Activated T-cell treated with anti-CD3 and anti-CD28 coated beads, Interleukin-2, amount 50 U/mL, for 72 hours (primary cell): ENCODE results near the gene ANP32E. TPM values are rescaled to one million over a fixed set of nuclear protein-coding genes. Genes with fewer than 3 reads are reported as not detected.

Experiments used
- ATAC-seq, 2 donors: fragments of 150-1000 bp; cut with Tn5 transposase; replicated peaks in 1 of 2; 2 replicates each; pipeline ENCODE4 v1.10.0; 2021; ENCODE audit warnings: moderate library complexity in 2 of 2, mild to moderate bottlenecking in 1 of 2
- DNase-seq, 2 donors: peaks; one replicate each; pipeline ENCODE4 v3.0.0; 2021 to 2022; ENCODE audit warnings: mixed read lengths in 1 of 2
- H3K27ac Mint-ChIP-seq: one replicate; pipeline ENCODE4 v1.8.0; 2022; ENCODE audit warnings: mild to moderate bottlenecking, moderate library complexity, mixed read lengths
- H3K27me3 Mint-ChIP-seq: one replicate; pipeline ENCODE4 v1.8.0; 2022; ENCODE audit warnings: low read depth, mixed read lengths
- H3K36me3 Mint-ChIP-seq, 2 donors: one replicate each; pipeline ENCODE4 v1.8.0; 2022; ENCODE audit warnings: mixed read lengths in 2 of 2, mild to moderate bottlenecking in 1 of 2; ENCODE audit not compliant: insufficient read depth in 2 of 2
- H3K4me1 Mint-ChIP-seq: one replicate; pipeline ENCODE4 v1.8.0; 2022; ENCODE audit warnings: low read depth, mixed read lengths
- H3K4me3 Mint-ChIP-seq, 2 donors: one replicate each; pipeline ENCODE4 v1.8.0; 2022; ENCODE audit warnings: mild to moderate bottlenecking in 2 of 2, mixed read lengths in 2 of 2, moderate library complexity in 2 of 2
- H3K9me3 Mint-ChIP-seq, 2 donors: one replicate each; pipeline ENCODE4 v1.8.0; 2022; ENCODE audit warnings: mixed read lengths in 2 of 2
- total RNA-seq, 2 donors: library from RNA; stranded (reverse); gene quantifications; one replicate each; pipeline ENCODE4 v1.2.3, GENCODE V29; 2022

Gene ANP32E
- 100 to 1,000 TPM; 151 to 157 TPM for total RNA-seq

DNA sequence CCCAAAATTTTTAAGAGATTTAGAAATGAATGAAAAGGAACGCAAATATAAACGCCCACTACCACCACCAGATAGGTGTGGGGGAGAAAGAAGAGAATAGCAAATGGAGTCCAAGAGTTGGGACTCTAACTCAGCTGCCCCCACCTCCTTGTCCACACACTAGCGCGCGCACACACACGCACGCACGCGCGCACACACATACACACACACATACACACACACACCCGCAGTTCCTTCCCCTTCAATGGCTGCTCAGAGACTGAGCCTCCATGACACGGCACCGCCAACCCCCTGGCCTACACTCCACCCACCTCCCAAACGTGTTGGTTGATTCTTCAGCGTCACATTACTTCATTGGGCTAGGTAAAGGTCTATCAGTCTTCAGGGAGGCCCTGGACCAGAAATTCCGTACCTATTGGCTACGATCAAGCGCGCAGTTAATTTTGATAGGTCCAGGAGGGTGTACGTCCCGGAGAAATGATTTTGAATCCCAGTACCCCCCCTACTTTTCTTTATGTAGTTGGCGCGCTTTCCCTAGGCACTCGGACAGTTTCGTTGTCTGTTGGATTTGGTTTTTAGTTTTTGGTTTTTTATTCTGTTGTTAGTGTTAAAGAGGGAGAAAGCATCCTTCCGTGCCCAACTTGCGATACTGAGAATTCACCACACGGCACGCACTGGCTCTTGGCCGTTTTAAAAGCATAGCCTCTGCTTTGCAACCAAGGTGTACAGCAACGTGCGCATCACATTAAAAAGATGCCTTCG is at the start of gene ANP32E:
Gene ANP32E (minus strand): TSS at position 261 of the 762 bp plus-strand sequence. CDS start 326 bp downstream, outside the sequence.
- Mint-ChIP-seq H3K4me3 (no peak within 1 kb of the TSS), H3K27me3 (no peaks in the 10 kb centered on the region), H3K27ac (peak within 1 kb of the TSS; percentile 94), H3K36me3 (peaks cover 2% of the 10 kb centered on the region in 2 donors), H3K9me3 (no peaks in the 10 kb centered on the region), H3K4me1 (peaks cover 19% of the 10 kb centered on the region)
- ATAC-seq: peak; percentile 90
- DNase-seq: peak; percentile 93 to 96

DNA sequence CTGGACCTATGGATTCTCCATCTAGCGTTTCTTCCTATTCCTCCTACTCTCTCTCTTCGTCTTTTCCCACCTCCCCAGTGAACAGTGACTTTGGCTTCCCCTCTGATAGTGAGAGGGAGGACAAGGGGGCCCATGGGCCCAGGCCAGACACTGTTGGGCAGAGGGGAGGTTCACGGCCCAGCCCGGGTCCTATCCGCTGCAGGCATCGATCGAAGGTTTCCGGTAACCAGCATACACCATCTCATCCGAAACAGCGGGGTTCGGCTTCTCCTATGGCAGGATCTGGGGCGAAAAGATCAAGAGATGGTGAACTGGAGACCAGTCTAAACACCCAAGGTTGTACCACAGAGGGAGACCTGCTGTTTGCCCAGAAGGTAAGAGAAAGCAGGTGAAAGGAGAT is 47.3 kb upstream of the ANP32E start:
- H3K36me3 Mint-ChIP-seq: peaks cover 0 to 2% of the 10 kb centered on the region in 2 donors
- no peak overlapping the region for H3K27ac Mint-ChIP-seq
- DNase-seq (no peak), ATAC-seq (no peak)
- H3K4me3 Mint-ChIP-seq: peak overlapping the region; percentile 9 to 91
- H3K4me1 Mint-ChIP-seq: peaks cover 30% of the 10 kb centered on the region
- H3K9me3 Mint-ChIP-seq: no peaks in the 10 kb centered on the region
- H3K27me3 Mint-ChIP-seq: peaks cover 5% of the 10 kb centered on the region

DNA sequence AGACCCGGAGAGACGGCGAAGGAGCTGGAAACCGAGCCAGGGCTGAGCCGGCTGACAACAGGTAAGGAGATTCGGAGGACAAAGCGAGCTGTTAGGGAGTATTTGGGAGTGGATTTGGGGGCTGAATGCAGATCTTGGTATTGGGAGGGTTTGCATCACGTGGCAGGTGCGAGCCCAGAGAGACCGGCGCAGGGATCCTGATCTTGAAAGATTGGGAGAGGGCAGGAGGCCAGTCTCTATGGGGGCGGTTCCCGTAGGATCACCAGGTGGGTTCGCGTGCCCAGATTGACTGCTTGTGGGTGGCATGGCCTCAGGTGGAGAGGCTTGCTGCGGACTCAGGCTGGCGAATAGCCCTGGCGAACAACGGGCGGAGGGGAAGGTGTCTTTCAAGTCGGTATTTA is 46.6 kb upstream of the ANP32E start:
- peaks cover 30% of the 10 kb centered on the region for H3K4me1 Mint-ChIP-seq
- H3K9me3 Mint-ChIP-seq: no peaks in the 10 kb centered on the region
- H3K36me3 Mint-ChIP-seq: peaks cover 0 to 2% of the 10 kb centered on the region in 2 donors
- H3K4me3 Mint-ChIP-seq: peak overlapping the region; percentile 86 to 91
- DNase-seq: no peak
- H3K27ac Mint-ChIP-seq: no peak overlapping the region
- no peak for ATAC-seq
- H3K27me3 Mint-ChIP-seq: peaks cover 5% of the 10 kb centered on the region

DNA sequence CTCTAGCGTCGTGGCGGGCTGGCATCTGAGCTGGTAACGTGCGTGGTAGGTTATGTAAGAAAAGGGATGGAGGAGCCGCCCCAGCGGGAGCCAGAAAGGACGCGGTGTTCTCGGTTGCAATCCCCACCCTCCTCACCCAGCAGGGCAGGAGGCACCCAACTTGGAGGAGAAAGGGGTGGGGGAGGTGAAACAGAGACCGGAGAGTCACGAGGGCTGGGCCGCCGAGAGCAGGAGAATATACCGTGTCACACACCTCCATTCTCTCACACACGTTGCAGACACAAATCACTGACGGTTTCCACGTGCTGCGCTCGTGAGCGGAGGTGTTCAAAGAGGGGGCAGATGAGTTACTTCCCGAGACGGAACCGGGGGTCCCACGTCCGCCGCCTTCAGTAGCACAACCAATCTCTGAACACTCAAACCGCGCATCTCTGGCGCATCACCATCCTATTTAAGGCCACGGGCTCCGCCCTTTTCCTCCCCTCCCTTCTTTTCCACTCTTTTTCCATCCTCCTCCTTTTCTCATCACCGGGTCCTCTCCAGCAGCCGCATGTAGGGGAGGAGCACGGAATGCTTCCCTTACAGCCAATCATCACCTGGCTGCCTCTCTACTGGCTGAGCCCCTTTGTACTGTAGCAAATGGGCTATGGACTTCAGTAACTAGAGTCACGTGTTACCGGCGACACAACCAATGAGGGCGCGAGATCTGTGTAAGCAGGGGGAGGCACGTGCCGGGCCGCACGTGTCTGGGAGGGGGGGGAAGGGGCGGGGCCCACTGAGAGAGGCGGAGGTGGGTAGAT is 46.0 kb upstream of the ANP32E start, which contains the start of gene CIART:
Gene CIART (plus strand): TSS at position 797 of the 800 bp plus-strand sequence. CDS start 714 bp downstream, outside the sequence.
- Mint-ChIP-seq H3K36me3 (peaks cover 0 to 2% of the 10 kb centered on the region in 2 donors), H3K27me3 (peaks cover 5% of the 10 kb centered on the region), H3K27ac (peak within 1 kb of the TSS; percentile 72), H3K9me3 (no peaks in the 10 kb centered on the region), H3K4me3 (peak within 1 kb of the TSS; percentile 86 to 91), H3K4me1 (peaks cover 30% of the 10 kb centered on the region)
- ATAC-seq: peak; percentile 97
- DNase-seq: peak; percentile 72 to 79

DNA sequence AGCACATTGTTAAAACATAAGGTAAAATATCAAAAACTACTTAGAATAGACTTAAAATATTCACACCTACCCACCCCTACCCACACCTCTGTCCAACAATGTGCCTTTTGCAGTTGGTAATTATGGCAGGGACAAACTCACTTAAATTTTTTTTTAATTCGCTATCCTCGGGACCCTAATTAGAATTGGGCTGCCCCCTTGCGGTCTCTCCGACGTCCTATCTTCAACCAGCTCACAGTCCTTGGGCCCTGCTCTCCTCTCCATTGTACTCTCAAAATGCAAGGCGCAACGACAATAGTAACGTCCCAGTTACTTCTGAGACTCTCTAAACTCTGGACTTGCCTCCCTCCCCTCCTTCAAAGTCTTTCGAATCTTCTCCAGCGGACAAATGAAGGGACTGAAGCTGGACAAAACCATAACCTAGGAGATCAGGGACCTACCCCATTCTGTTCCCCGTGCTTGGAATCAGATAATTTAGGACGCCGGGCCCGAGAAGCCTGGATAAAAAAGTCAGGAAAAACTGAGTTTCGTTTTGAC is 45.4 kb upstream of the ANP32E start:
- H3K36me3 Mint-ChIP-seq: peaks cover 0 to 2% of the 10 kb centered on the region in 2 donors
- H3K27me3 Mint-ChIP-seq: peaks cover 5% of the 10 kb centered on the region
- peak; percentile 66 to 71 for DNase-seq
- peak overlapping the region; percentile 72 for H3K27ac Mint-ChIP-seq
- H3K9me3 Mint-ChIP-seq: no peaks in the 10 kb centered on the region
- peak overlapping the region; percentile 86 to 91 for H3K4me3 Mint-ChIP-seq
- peaks cover 30% of the 10 kb centered on the region for H3K4me1 Mint-ChIP-seq
- ATAC-seq: peak; percentile 47 to 55

DNA sequence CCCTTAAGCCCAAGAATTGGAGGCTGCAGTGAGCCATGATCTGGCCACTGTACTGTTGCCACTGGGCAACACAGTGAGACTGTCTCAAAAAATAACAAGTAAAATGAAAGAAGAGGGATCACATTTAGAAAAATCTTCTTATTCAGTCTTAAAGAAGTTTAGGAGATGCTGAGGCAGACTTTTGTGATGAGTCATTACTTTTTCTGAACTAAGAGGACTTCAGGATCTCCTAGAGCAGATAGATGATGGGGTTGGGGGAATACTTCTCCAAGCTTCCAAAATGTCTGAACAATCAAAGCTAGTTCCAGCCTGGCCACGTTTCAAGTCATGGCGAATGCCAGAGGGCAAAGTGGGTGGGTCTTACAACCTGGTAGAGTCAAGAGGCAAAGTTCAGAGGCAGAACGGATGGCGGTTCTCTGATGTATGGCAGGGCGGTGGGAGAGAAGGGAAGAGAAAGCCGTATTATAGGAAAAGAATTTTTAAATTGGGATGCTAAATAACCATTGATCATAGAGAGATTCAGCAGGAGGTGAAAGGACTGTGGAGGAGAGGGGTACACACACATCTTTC is 44.3 kb upstream of the ANP32E start:
- Mint-ChIP-seq H3K4me1 (peaks cover 30% of the 10 kb centered on the region), H3K4me3 (peak overlapping the region in 1 of 2 donors; percentile 60), H3K9me3 (no peaks in the 10 kb centered on the region), H3K27me3 (peaks cover 5% of the 10 kb centered on the region), H3K27ac (no peak overlapping the region), H3K36me3 (peaks cover 0 to 2% of the 10 kb centered on the region in 2 donors)
- ATAC-seq: no peak
- DNase-seq: no peak

DNA sequence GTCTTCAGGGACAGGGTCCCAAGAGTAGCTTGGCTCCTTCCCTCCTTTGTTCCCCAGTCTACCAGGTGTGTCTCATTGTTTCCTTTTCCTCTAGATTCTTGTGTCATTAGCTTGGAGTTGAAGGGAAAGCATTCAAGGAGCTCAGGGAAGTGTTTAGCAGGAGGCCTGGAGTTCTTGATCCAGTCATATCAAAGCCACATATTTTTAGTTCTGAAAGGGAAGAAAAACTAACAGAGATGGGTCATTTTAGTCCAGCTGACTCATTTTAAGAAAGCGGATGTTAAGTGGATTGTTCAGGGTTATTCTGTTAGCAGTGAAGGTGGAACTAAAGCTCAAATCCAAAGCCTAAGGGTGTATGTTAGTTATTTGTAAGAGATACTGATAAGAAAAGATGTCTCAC is 37.4 kb upstream of the ANP32E start:
- H3K27me3 Mint-ChIP-seq: no peaks in the 10 kb centered on the region
- H3K27ac Mint-ChIP-seq: no peak overlapping the region
- DNase-seq (no peak), ATAC-seq (no peak)
- peaks cover 14% of the 10 kb centered on the region for H3K4me1 Mint-ChIP-seq
- H3K36me3 Mint-ChIP-seq: no peaks in the 10 kb centered on the region
- no peaks in the 10 kb centered on the region for H3K9me3 Mint-ChIP-seq
- no peak overlapping the region for H3K4me3 Mint-ChIP-seq

DNA sequence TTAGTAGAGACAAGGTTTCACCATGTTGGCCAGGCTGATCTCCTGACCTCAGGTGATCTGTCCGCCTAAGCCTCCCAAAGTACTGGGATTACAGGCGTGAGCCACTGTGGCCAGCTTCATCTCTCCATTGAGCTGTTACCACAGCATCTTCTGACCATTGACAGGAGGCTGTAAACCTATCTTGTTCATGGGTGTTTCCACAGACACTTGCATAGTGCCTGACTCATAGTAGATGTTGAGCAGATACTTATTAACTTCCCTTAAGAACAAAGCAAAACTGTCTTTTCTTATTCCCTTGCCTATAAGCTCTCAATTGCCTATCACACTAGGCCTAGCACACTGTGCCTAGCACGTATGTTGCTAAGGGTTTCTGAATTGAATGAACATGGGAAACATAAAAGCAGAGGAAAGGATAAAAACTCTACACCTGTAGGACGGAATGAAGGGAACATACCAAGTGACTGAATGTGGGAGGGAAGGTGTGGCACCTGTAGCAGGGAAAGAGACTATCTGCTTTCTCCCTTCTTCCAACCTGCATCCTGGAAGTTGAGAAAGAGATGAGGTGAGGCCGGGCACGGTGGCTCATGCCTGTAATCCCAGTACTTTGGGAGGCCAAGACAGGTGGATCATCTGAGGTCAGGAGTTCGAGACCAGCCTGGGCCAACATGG is 35.5 kb upstream of the ANP32E start:
- Mint-ChIP-seq H3K27me3 (no peaks in the 10 kb centered on the region), H3K27ac (no peak overlapping the region), H3K36me3 (peaks cover 5 to 7% of the 10 kb centered on the region in 2 donors), H3K4me3 (no peak overlapping the region), H3K9me3 (no peaks in the 10 kb centered on the region), H3K4me1 (peaks cover 30% of the 10 kb centered on the region)
- ATAC-seq (no peak), DNase-seq (no peak)

DNA sequence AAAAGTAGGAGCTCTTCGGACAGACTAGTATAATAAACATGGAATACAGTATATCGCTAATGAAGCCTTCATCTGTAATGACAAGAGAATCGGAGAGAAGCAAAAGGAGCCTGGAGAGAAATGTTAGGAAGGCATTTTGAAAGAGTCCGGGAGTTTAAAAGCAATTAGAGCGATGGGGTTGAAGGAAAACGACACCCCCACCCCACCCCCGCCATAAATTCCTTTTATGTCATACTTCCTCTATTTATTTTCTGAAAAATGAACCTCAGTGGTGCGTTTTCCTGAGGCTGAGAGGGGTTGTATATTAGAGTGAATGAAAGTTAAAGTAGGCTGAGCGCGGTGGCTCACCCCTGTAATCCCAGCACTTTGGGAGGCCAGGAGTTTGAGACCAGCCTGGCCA is 33.5 kb upstream of the ANP32E start:
- H3K36me3 Mint-ChIP-seq: peaks cover 5 to 15% of the 10 kb centered on the region in 2 donors

DNA sequence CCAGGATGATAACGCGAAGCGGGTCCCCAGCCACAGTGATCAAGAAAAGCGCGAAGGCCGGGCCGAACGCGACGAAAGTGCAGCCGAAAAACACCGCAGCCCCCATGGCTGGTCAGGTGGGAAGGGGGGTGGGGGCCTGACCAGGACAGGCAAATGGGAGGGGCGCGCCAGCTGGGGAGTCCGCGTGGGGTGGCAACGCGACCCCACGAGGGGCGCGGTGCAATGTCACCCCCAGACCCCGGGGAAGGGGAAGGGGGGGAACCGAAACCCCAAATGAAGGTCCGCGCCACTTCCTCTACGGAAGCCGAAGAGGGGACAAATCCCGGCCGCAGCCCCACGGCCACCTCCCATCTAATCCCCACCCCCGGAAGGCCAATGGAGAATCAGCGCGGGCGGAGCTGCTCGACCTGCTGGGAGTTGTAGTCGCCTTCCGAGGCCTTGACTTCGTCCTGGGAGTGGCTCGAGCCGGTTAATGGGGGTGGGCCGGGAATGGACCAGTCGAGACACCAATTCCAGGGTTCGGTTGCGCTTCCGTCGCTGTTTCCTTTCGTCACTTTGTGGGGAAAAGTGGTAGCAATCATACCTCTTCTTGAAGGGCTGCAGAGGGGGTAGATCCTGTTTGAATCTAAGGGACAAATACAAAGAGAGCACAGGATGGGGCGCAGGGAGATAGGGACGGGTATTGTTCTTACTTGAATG is 32.9 kb upstream of the ANP32E start, which contains the start of gene APH1A:
Gene APH1A (minus strand): TSS at position 312 of the 699 bp plus-strand sequence. CDS start 206 bp downstream, at position 106.
- Mint-ChIP-seq H3K36me3 (peaks cover 5 to 15% of the 10 kb centered on the region in 2 donors), H3K9me3 (no peaks in the 10 kb centered on the region), H3K27ac (peak within 1 kb of the TSS; percentile 94), H3K4me3 (peak within 1 kb of the TSS; percentile 98 to 99), H3K4me1 (peaks cover 30% of the 10 kb centered on the region), H3K27me3 (no peaks in the 10 kb centered on the region)
- ATAC-seq (peak; percentile 98), DNase-seq (peak; percentile 93 to 96)

More for the DNA sequence above, 33.5 kb upstream of the ANP32E start:
- H3K27me3 Mint-ChIP-seq: no peaks in the 10 kb centered on the region
- H3K4me3 Mint-ChIP-seq: peak overlapping the region; percentile 98 to 99
- ATAC-seq (no peak), DNase-seq (no peak)
- H3K4me1 Mint-ChIP-seq: peaks cover 30% of the 10 kb centered on the region
- H3K9me3 Mint-ChIP-seq: no peaks in the 10 kb centered on the region
- peak overlapping the region; percentile 92 for H3K27ac Mint-ChIP-seq

DNA sequence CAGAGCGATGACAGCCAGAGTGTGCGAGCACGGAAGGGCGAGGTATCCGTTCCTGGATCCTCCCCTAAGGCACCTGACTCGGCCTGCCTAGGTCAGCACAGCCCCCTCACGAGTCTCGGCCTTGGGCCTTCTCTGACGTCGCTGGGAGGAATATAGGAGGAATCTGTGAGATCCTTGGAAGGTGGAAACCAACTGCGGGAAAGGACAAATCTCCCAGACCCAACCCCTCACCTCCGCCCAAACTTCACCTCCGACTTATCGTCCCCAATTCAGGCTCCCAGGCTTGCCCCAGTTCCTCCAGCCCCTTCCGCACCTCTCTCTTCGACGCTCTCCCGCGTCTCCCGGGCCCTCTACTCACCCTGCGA is 32.4 kb upstream of the ANP32E start:
- DNase-seq (peak; percentile 42 to 45), ATAC-seq (peak; percentile 48 to 53)
- Mint-ChIP-seq H3K36me3 (peaks cover 5 to 15% of the 10 kb centered on the region in 2 donors), H3K4me3 (peak overlapping the region; percentile 98 to 99), H3K27ac (peak overlapping the region; percentile 94), H3K4me1 (peaks cover 30% of the 10 kb centered on the region), H3K27me3 (no peaks in the 10 kb centered on the region), H3K9me3 (no peaks in the 10 kb centered on the region)

DNA sequence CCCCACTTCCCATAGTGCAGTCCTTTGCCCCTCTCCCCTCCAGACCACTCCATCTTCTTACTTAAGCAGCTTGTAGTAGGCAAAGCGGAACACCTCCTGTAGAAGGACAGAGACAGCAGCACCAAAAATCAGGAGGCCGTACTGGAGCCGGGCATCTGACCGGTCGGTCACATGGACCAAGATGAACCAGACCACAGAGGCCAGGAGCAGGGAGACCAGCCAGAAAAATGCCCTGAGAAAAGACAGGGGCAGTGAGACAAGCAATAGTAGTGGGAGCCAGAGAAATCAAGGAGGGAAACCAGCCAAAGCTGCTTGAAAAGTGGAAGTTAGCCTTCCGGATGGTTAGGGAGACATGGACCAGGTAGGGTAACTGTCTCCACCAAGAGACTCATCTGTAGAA is 32.0 kb upstream of the ANP32E start:
- DNase-seq (no peak), ATAC-seq (no peak)
- Mint-ChIP-seq H3K9me3 (no peaks in the 10 kb centered on the region), H3K36me3 (peaks cover 5 to 15% of the 10 kb centered on the region in 2 donors), H3K27ac (peak overlapping the region; percentile 94), H3K4me1 (peaks cover 30% of the 10 kb centered on the region), H3K27me3 (no peaks in the 10 kb centered on the region), H3K4me3 (peak overlapping the region; percentile 98 to 99)
